Right forelimb (tissue), 1 donor: Measurements from ENCODE around the gene PLD4.

Experiments used
- DNase-seq: peaks from one replicate; pipeline ENCODE4 v3.0.0-alpha.2; 2018

Gene PLD4

DNA sequence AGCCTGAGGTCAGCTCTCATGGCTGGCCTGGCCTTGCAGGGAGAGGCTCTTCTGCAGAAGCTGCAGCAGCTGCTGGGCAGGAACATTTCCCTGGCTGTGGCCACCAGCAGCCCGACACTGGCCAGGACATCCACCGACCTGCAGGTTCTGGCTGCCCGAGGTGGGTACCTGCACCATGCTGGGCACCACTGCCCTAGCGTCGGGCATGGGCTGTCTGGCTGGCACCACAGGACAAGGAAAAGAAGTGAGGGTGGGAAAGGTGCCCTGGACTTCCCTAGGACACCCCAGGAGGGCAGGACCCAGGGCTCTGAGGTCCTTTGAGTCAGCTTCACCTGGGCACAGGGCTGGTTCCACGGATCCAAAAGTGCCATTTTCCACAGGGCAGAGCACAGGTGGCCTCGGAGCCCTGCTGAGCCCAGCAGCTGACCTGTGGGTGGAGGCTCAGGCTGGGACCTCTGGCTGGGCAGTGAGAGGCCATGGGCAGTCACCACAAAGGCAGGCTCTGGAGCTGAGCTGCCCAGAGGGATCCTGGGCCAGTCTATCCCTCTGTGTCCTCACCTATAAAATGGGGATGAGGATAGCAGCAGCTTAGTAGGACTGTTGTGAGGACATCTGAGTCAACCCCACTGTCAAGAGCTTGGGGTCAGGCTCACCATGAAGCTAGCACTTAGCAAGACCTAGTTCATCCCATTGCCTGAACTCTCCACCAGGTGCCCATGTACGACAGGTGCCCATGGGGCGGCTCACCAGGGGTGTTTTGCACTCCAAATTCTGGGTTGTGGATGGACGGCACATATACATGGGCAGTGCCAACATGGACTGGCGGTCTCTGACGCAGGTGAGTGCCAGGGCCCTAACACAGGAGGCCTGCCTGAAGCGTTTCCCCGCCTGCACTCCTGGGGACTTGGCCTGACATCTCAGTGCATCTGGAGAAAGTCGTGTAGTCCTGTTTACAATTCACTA is 4.9 kb downstream of the PLD4 start:
- no peak for DNase-seq

DNA sequence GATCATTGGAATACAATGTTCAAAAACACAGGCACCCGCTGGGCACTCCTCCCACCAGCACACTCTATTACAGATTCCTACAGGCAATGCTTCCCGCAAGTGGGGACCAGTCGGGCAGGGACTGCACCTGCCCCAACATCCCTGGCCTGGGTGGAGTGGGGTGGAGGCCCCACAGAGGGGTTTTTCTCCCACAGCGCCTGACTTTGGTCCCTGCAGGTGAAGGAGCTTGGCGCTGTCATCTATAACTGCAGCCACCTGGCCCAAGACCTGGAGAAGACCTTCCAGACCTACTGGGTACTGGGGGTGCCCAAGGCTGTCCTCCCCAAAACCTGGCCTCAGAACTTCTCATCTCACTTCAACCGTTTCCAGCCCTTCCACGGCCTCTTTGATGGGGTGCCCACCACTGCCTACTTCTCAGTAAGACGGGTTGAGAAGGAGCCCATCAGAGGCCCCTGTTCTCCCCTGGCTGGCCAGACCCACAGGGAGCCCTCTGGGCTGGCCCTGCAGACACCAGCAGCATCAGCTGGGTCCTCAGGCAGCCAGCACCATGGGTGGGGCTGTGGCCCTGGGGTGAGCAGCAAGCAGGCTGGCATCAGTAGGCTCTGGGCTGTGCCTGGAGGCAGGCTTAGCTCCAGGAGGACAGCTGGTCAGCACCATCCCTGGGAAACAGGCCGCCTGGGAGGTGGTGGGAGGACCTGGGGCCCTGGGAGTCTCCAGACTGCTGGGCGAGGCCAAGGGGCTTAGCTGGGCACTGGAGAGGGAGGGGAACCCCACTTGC is 6.0 kb downstream of the PLD4 start:
- no peak for DNase-seq

DNA sequence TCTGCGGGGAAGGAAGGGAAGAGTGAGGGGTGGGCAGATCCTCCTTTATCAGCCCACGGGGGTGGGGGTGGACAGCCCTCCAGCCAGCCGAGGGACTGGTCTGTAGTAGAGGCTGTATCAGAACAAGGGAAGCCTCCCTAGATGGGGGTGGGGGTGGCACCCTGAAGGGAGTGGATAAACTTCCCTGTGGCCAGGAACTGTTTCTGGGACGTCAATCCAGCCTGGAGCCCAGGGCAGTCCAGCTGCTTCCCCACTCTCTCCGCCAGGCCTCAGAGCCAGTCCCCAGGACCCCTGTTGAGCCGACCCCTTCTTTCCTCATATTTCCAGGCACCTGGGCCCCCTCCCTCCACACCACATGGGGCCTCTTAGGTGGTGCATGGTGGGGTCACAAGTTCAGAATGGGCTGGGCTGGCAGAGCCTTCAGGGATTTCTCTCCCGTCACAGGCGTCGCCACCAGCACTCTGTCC is 6.7 kb downstream of the PLD4 start:
- no peak for DNase-seq

DNA sequence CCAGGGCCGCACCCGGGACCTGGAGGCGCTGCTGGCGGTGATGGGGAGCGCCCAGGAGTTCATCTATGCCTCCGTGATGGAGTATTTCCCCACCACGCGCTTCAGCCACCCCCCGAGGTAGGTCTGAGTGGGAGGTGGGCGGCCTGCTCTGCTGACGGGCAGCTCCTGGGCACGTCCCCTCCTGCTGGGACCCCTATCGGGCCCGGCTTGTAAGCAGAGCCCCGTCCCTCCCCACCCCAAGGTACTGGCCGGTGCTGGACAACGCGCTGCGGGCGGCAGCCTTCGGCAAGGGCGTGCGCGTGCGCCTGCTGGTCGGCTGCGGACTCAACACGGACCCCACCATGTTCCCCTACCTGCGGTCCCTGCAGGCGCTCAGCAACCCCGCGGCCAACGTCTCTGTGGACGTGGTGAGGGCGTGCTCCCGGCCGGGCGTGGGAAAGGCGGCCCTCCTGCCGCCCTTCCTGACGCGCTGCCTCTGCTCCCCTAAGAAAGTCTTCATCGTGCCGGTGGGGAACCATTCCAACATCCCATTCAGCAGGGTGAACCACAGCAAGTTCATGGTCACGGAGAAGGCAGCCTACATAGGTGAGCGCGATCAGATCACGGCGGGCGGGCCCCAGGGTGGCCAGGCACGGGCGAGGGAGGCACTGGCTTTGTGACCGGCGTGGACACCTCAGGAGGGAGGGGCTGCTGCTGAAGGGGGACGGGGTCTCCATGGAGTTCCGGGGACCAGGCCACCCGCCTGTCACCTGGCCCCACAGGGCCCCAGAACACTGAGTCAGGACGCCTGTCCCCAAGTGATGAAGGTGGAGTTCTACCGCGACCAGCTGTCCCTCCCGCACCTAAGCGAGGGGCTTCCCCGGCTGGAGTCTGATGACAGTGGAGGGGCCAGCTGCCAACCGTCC is 7.3 kb downstream of the PLD4 start:
- peak; percentile 48 for DNase-seq

DNA sequence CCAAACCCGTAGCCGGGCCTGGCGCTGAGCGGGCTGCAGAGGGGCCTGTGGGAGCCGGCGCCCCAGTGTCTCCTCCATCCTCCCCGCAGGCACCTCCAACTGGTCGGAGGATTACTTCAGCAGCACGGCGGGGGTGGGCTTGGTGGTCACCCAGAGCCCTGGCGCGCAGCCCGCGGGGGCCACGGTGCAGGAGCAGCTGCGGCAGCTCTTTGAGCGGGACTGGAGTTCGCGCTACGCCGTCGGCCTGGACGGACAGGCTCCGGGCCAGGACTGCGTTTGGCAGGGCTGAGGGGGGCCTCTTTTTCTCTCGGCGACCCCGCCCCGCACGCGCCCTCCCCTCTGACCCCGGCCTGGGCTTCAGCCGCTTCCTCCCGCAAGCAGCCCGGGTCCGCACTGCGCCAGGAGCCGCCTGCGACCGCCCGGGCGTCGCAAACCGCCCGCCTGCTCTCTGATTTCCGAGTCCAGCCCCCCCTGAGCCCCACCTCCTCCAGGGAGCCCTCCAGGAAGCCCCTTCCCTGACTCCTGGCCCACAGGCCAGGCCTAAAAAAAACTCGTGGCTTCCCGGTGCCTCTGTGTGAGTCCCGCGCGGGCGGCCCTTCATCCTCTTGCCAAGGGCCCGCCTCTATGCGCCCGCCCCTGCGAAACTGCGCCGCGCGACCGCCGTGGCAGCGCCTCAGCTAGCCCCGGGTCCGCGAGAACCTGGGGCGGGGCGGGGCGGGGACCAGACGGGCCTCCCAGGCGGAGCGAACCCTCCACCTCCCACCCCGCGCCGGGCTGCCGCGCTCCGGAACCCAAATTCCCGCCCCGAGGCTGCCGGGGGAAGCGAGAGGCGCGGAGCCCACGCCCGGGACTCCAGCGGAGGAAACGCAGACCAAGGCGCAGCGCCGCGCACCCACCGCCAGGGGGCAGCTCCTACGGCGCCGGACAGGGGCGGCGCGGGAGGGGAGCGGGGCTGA is 8.3 kb downstream of the PLD4 start:
- DNase-seq, result peak; percentile 94

- DNase-seq, result peak; percentile 52
These were observed 9.4 kb downstream of the PLD4 start for GRCh38 chr14:104933746-104934733.

- DNase-seq, result peak; percentile 32
These were observed 10.5 kb downstream of the PLD4 start for GRCh38 chr14:104935026-104935650.

GRCh38 chr14:104935955-104936354 is 11.3 kb downstream of the PLD4 start:
- peak; percentile 26 for DNase-seq

- peak; percentile 26 for DNase-seq
These were observed 11.9 kb downstream of the PLD4 start for GRCh38 chr14:104936361-104937155.

GRCh38 chr14:104937161-104937560 is 12.5 kb downstream of the PLD4 start:
- DNase-seq, result peak; percentile 24

- peak; percentile 7 for DNase-seq
These were observed 13.2 kb downstream of the PLD4 start for GRCh38 chr14:104937694-104938365.

GRCh38 chr14:104938436-104938835 is 13.8 kb downstream of the PLD4 start:
- no peak for DNase-seq

GRCh38 chr14:104938960-104939359 is 14.3 kb downstream of the PLD4 start:
- DNase-seq, result peak; percentile 13

DNA sequence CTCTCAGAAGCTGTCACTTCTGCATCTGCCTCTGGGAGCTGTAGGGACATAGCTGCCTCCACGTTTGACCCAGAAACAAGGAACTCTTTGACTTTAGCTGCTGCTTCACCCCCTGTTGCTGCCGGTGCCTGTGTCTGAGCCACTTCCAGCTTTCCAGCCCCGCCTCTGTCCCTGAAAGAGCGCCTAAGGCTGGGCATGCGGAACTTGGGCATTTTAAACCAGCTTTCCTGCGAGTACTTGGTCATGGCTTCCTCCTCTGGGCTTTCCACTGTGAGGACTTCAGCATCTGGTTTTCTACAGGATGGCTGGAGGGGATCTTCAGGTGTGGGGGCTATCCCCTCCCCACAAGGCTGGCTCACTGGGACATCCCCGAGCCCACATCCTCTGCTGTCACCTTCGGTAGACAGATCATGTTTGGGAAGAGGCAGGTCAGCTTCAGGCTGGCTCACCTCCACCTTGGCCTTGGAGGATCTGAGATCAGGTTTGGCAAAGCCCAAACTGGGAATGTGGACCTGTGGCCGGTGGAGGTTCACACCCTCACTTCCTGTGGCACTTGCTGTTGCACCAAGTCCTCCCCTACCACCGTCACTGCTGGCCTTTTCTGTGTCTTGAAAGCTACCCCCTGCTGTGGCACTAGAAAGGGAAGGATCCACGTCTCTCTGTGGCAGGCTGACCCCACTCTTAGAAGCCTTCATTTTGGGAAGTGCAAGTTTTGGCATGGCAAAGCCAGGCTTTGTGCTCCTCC is 15.2 kb downstream of the PLD4 start:
- DNase-seq, result no peak

- DNase-seq, result no peak
These were observed 16.0 kb downstream of the PLD4 start for GRCh38 chr14:104940526-104941150.

DNA sequence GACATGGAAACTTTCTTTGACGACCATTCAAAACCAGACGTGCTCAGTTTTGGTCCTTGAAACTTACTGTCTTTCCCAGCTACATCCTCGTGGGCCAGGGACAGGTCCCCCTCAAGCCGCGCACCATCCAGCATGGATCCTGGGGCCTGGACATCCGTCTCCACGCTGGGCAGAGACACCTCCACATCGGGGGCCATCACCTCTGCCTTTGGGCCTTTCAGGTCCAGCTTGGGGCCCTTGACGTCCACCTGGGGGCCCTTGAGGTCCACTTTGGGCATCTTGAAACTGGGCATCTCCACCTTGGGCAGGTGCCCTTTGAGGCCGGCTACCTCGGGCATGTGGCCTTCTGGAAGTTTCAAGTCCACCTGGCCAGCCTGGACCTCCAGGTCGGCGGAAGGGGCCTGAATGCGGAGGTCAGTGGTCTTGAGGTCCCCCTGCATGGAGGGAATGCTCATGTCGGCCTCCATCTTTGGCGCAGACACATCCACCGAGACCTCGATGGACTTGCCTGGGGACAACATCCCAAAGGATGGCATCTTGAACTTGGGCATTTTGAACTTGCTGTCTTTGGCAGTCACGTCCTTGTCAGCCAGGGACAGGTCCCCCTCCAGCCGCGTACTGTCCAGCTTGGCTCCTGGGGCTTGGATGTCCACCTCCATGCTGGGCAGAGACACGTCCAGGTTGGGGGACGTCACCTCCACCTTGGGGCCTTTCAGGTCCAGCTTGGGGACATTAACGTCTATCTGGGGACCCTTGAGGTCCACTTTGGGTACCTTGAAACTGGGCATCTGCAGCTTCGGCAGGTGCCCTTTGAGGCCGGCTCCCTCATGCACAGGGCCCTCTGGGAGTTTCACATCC is 17.1 kb downstream of the PLD4 start:
- DNase-seq, result no peak
